ENCODE data around the gene NUP107.

Gene NUP107

GRCh38 chr12:68750506-68750905, 63.7 kb downstream of the NUP107 start:
- Histone ChIP-seq H3K79me2 (ENCODE audit: low read length) (peaks cover 9% of the 10 kb centered on the region), H3K9me3 (ENCODE audit: insufficient read depth, low read length) (no peaks in the 10 kb centered on the region), H2AFZ (ENCODE audit: low read depth, low read length) (no peak overlapping the region), H3K4me3 (ENCODE audit: low read length) (no peak overlapping the region), H3K27me3 (ENCODE audit: low read depth, low read length) (no peaks in the 10 kb centered on the region), H3K9ac (ENCODE audit: low read length) (no peak overlapping the region), H4K20me1 (ENCODE audit: insufficient read depth, low read length) (no peaks in the 10 kb centered on the region; the same call in 1 of the 2 replicates), H3K27ac (ENCODE audit: low read length) (no peak overlapping the region), H3K4me1 (ENCODE audit: low read length) (no peaks in the 10 kb centered on the region; the same call in 1 of the 2 replicates), H3K4me2 (ENCODE audit: low read length) (no peak overlapping the region), H3K36me3 (replicated peaks; ENCODE audit: low read depth, low read length) (peaks cover 8% of the 10 kb centered on the region)
- no peak for TF ChIP-seq CTCF (IDR thresholded peaks at IDR 0.05; ENCODE audit: low read depth, low read length)
- no peak for TF ChIP-seq EZH2phosphoT487 (IDR thresholded peaks at IDR 0.05; ENCODE audit: low read depth)

DNA sequence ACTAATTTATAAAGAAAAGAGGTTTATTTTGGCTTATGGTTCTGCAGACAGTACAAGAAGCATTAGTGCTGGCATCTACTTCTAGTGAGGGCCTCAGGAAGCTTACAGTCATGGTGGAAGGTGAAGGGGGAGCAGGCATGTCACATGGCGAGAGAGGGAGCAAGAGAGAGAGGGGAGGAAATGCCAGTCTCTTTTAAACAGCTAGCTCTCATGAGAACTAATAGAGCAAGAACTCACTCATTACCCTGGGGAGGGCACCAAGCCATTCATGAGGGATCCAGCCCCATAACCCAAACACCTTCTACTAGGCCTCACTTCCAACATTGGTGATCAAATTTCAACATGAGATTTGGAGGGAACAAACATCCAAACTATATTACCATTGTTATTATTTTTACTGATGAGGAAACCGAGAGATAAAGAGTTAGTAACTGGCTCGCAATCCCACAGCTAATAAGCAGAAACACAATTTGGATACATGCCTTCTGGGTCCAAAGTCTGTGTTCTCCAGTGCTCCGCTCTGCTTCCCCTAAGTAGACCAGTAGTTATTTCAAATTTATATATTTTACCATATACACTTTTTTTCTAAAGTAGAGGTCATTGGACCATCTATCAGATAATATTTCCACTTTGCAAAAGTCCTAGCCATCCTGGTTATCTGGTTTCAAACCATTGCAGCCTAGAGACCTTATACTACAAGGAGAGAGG, 68.9 kb downstream of the NUP107 start:
- no peaks in the 10 kb centered on the region for H3K79me2 ChIP-seq (ENCODE audit: low read length)
- no peaks in the 10 kb centered on the region for H3K4me1 ChIP-seq (ENCODE audit: low read length)
- H2AFZ ChIP-seq (ENCODE audit: low read depth, low read length), result no peak overlapping the region
- H3K9ac ChIP-seq (ENCODE audit: low read length), result no peak overlapping the region
- no peaks in the 10 kb centered on the region for H3K27me3 ChIP-seq (ENCODE audit: low read depth, low read length)
- no peak overlapping the region for H3K4me2 ChIP-seq (ENCODE audit: low read length)
- no peaks in the 10 kb centered on the region for H4K20me1 ChIP-seq (ENCODE audit: insufficient read depth, low read length)
- TF ChIP-seq CTCF (IDR thresholded peaks at IDR 0.05; ENCODE audit: low read depth, low read length) (no peak), EZH2phosphoT487 (IDR thresholded peaks at IDR 0.05; ENCODE audit: low read depth) (no peak)
- H3K27ac ChIP-seq (ENCODE audit: low read length), result no peak overlapping the region
- H3K4me3 ChIP-seq (ENCODE audit: low read length), result no peak overlapping the region
- H3K9me3 ChIP-seq (ENCODE audit: insufficient read depth, low read length), result no peaks in the 10 kb centered on the region
- peaks cover 13% of the 10 kb centered on the region for H3K36me3 ChIP-seq (replicated peaks; ENCODE audit: low read depth, low read length)

- Histone ChIP-seq H4K20me1 (ENCODE audit: insufficient read depth, low read length) (no peaks in the 10 kb centered on the region), H2AFZ (ENCODE audit: low read depth, low read length) (no peak overlapping the region), H3K4me2 (ENCODE audit: low read length) (no peak overlapping the region), H3K9me3 (ENCODE audit: insufficient read depth, low read length) (no peaks in the 10 kb centered on the region), H3K27me3 (ENCODE audit: low read depth, low read length) (no peaks in the 10 kb centered on the region), H3K9ac (ENCODE audit: low read length) (no peak overlapping the region), H3K36me3 (replicated peaks; ENCODE audit: low read depth, low read length) (peaks cover 8% of the 10 kb centered on the region), H3K79me2 (ENCODE audit: low read length) (no peaks in the 10 kb centered on the region), H3K27ac (ENCODE audit: low read length) (no peak overlapping the region), H3K4me3 (ENCODE audit: low read length) (no peak overlapping the region), H3K4me1 (ENCODE audit: low read length) (no peaks in the 10 kb centered on the region)
- TF ChIP-seq CTCF (IDR thresholded peaks at IDR 0.05; ENCODE audit: low read depth, low read length) (no peak), EZH2phosphoT487 (IDR thresholded peaks at IDR 0.05; ENCODE audit: low read depth) (no peak)
These were observed 73.1 kb downstream of the NUP107 start for GRCh38 chr12:68759852-68760251.

GRCh38 chr12:68760806-68761441, 74.1 kb downstream of the NUP107 start:
- TF ChIP-seq CTCF (IDR thresholded peaks at IDR 0.05; ENCODE audit: low read depth, low read length) (no peak), EZH2phosphoT487 (IDR thresholded peaks at IDR 0.05; ENCODE audit: low read depth) (no peak)
- no peak overlapping the region for H3K4me2 ChIP-seq (ENCODE audit: low read length)
- no peak overlapping the region for H3K27ac ChIP-seq (ENCODE audit: low read length)
- H3K27me3 ChIP-seq (ENCODE audit: low read depth, low read length), result no peaks in the 10 kb centered on the region
- no peaks in the 10 kb centered on the region for H4K20me1 ChIP-seq (ENCODE audit: insufficient read depth, low read length)
- no peak overlapping the region for H2AFZ ChIP-seq (ENCODE audit: low read depth, low read length)
- no peaks in the 10 kb centered on the region for H3K79me2 ChIP-seq (ENCODE audit: low read length)
- H3K36me3 ChIP-seq (replicated peaks; ENCODE audit: low read depth, low read length), result peaks cover 4% of the 10 kb centered on the region
- no peaks in the 10 kb centered on the region for H3K9me3 ChIP-seq (ENCODE audit: insufficient read depth, low read length)
- no peaks in the 10 kb centered on the region for H3K4me1 ChIP-seq (ENCODE audit: low read length)
- H3K4me3 ChIP-seq (ENCODE audit: low read length), result no peak overlapping the region
- H3K9ac ChIP-seq (ENCODE audit: low read length), result no peak overlapping the region
